UCSD-AML1 (cell line): ENCODE results near the gene RLF.
"Not testable (repeated sequence)": the region's sequence is repeated elsewhere in the genome, so short reads cannot be mapped to it uniquely, and the experiment has no call there.

Experiments
- DNase-seq: peaks from one replicate; lab custom pipeline; 2025; ENCODE audit not compliant: unreplicated experiment; lab: John Stamatoyannopoulos, UW

Gene RLF

DNA sequence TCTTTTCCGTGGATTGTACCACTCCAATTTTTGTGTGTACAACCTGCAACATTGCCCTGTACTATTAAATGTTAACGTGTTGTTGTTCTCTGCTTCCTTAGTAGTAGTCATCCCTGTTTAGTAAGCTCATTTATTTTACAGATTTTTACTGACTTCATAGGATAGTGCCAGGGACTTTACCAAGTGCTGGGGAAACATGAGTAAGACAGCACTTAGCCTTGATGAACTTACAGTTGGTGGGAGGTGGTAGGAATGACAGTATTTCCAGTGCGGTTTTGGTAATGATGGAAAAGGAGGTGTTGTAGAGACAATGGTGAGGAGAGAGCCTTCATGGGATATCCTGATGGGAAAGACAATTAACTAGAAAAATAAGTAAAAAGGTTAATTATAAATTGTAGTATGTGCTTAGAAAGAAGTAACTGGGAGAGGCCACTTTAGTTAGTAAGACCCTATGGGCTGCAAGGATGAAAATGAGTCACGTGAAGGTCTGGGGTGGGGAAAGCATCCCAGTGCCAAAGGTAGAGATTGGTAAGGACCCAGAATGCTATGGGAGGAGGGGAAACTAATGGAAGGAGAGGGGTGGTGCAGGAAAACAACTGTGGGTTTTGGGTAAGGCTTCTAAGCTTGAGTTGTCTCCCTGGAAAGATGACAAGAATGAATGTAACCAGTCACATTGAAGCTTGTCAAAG, 1.7 kb downstream of the RLF start:
- DNase-seq, result no peak

DNA sequence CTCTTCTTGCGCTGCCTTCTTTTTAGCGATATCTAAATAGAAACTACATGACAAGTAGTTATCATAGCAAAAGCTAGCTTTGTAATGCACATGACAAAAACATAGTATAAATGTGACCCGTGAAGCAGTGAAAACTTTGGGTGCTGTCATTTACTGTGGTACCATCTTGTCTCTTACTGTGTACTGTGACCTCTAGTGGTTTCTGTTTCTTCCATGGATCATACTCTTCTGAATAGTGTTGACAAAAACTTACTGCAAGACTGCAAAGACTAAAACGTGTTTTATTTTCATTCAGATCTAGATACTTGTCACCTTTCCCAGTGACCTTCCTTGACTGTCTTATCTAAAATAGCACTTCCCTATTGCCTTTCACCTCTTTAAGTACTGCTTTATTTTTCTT, 6.1 kb downstream of the RLF start:
- DNase-seq, result no peak

- no peak for DNase-seq
Observed at GRCh38 chr1:40171036-40171435, 9.8 kb downstream of the RLF start.

DNA sequence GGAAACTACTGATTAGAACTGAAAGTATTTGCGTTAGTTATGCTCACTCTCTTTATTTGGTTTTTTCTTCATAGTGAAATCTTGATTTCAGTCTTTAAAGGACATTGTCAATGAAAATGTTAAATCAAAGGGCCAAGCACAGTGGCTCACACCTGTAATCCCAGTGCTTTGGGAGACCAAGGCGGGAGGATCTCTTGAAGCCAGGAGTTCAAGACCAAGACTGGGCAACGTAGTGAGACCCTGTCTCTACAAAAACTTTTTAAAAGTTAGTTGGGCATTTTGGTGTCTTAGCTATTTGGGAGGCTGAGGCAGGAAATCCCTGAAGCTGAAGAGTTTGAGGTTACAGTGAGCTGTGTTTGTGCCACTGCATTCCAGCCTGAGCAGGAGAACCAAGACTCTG, 13.6 kb downstream of the RLF start:
- DNase-seq, result no peak

- DNase-seq, result not testable (repeated sequence)
Observed at GRCh38 chr1:40176989-40177388, 15.8 kb downstream of the RLF start.

DNA sequence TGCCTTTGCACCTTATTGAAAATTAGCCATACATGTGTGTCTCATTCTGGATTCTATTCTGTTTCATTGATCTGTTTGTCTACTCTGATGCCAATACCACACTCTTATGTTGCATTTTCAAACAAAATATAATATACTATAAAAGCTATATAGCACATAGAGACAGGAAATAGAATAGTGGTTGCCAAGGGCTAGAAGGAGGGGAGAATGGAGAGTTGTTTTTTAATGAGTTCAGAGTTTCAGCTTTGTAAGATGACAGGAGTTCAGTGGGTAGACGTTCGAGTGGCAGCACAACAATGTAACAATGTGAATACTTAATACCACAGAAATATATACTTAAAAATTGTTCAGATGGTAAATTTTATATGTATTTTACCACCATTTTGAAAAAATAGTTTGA, 17.0 kb downstream of the RLF start:
- no peak for DNase-seq

DNA sequence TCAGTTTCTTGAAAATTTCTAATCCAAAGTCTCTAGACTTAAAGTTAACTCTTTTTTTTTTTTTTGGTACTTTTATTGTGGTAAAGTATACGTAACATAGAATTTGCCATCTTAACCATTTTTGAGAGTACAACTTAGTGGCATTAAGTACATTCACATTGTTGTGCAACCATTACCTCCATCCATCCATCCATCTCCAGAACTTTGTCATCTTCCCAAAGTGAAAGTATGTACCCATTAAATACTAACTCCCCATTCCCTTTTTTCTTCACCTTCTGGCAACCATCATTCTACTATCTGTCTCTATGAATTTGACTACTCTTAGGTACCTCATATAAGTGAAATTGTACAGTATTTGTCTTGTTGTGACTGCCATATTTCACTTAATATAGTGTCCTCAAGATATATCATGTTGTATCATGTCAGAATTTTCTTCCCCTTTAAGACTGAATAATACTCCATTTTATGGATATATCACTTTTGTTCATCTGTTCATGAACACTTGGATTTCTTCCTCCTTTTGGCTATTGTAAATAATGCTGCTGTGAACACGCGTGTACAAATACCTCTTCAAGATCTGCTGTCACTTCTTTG, 18.4 kb downstream of the RLF start:
- DNase-seq, result no peak

- DNase-seq, result no peak
Observed at GRCh38 chr1:40183055-40183710, 22.0 kb downstream of the RLF start.

DNA sequence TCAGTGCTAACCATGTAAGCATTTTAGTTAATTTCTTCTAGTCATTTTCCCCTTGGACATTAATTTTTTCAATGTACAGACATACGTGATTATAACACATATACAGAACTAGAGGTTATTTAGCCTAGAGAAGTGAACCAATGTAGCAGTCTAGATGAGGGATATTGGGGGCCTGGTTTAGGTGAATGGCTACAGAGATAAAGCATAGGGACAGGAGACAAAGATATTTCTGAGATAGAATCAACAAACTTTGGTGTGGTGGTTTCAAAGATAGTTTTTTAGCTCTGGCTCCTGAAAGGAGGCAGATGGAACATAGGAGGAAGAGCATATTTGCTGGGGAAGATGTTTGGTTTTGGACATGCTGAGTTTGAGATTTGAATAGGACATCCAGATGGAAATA, 23.0 kb downstream of the RLF start:
- DNase-seq, result no peak

DNA sequence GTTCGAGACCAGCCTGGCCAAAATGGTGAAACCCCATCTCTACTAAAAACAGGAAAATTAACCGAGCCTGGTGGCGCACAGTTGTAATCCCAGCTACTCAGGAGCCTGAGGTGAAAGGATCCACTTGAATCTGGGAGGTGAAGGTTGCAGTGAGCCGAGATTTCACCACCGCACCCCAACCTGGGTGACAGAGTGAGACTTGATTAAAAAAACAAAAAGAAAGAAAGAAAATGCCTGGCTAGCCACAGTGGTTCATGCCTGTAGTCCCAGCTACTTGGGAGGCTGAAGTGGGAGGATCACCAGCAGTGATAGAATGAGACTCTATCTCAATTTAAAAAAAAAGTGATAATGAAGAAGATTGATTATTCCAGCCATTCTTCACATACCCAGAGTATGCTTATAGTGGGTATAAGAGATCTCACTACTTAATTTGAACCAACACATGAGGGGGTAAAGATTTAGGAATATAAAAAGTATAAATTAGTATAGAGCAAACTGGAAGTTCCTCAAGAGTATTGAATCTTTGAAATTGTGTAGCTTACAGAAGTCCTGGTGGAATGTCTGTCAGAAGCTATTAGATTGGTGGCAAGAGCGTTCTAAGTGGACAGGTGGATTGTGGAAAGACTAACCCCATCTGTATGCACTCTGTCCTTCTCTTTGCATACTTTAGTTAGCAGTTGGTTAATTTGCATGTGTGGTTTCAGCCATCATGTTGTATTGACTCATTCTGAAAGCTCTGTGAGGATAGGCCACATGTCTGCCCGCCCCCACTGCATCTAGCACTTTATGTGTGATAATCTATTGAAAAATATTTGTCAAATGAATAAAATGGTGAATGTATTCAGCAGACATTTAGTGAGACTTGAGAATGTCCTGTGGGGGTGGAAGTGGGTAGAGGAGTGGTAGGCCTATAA, 25.0 kb downstream of the RLF start:
- no peak for DNase-seq

GRCh38 chr1:40187399-40187798, 26.2 kb downstream of the RLF start:
- no peak for DNase-seq

DNA sequence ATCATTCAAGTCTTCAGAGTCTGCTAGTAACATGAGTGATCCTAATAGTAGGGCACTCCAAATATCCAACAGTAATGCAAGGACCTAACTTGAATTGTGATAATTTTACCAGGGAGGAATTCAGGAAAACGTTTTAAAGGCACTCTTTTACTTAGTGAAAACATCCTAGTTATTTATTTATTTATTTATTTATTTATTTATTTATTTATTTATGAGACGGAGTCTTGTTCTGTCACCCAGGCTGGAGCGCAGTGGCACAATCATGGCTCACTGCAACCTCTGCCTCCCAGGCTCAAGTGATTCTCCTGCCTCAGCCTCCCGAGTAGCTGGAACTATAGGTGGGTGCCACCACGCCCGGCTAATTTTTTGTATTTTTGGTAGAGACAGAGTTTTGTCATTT, 33.5 kb downstream of the RLF start:
- not testable (repeated sequence) for DNase-seq

- DNase-seq, result no peak
Observed at GRCh38 chr1:40197656-40198055, 36.5 kb downstream of the RLF start.

DNA sequence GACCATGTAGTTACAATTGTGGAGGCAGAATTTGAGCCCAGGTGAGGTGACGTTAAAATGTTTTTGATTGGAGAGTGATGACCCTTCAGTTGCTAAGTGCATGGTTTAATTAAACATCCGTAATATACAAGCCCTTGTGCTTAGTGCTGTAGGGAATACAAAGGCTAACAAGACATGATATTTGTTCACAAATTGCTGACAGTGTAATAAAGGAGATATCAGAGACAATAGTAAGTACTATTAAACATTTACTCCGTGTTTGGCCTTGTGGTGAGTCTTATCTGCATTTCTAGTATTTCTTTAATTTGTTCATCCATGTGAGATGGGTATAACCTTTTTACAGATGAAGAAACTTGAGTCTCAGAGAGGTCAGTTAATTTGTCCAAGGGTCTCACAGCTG, 37.9 kb downstream of the RLF start:
- no peak for DNase-seq

DNA sequence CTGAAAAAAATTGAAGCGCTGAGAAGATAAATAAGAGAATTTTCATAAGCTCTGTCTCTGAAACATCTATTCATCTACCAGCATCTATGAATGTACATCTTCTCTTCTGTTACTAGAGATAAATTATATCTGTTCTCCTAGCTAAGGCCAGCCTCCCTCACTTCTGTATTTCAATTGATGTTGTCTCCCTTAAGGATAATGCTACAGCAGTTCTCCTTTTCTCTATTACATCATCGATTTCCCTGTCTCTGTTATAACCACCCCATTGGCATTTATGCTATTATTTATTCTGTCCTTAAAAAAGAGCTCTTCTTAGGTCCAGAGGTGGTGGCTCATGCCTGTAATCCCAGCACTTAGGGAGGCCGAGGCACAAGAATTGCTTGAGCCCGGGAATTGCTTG, 43.7 kb downstream of the RLF start:
- no peak for DNase-seq

GRCh38 chr1:40210511-40211204, 49.5 kb downstream of the RLF start:
- no peak for DNase-seq

- DNase-seq, result no peak
Observed at GRCh38 chr1:40218333-40218732, 57.1 kb downstream of the RLF start.

DNA sequence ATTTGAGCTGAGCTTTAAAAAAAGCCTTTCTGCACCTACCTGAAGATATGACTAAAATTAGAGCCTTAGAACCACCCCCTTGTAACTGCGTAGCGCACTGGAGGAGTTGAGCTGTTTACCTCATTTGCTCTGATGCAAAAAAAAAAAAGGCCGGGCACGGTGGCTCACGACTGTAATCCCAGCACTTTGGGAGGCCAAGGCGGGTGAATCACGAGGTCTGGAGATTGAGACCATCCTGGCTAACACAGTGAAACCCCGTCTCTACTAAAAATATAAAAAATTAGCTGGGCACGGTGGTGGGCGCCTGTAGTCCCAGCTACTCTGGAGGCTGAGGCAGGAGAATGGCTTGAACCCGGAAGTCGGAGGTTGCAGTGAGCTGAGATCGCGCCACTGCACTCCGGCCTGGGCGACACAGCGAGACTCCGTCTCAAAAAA, 60.3 kb downstream of the RLF start:
- not testable (repeated sequence) for DNase-seq

- no peak for DNase-seq
Observed at GRCh38 chr1:40221977-40222772, 61.0 kb downstream of the RLF start.

DNA sequence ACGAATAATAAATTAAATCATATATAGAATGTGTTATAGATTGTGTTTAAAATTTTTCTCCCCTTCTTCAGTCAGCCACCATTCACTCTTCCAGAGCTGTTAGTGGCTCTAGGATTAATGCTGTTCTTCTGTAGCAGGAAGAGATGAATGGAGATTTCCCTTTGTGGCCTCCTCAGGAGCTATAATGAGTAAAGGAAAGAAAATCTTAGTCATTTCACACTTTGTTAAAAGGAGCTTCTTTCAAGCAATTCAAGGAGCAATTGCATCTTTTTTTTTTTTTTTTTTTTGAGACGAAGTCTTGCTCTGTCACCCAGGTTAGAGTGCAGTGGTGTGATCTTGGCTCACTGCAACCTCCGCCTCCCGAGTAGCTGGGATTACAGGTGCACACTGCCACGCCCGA, 62.9 kb downstream of the RLF start:
- DNase-seq, result no peak
